Right renal cortex interstitium (tissue), 3 donors: ENCODE measurements around the gene SELENOT. TPM values are rescaled to one million over a fixed set of nuclear protein-coding genes. Genes with fewer than 3 reads are reported as not detected.
"Not testable (repeated sequence)": the region's sequence is repeated elsewhere in the genome, so short reads cannot be mapped to it uniquely, and the experiment has no call there.

ENCODE experiments used
- DNase-seq, 3 donors: peaks; one replicate each; pipeline ENCODE4 v3.0.0-alpha.2; 2013; ENCODE audit warnings: low read depth in 3 of 3, low spot score in 2 of 3
- polyA plus RNA-seq, 3 donors: library from polyadenylated mRNA; unstranded; fragments of 120-200 nt; gene quantifications; one replicate each; pipeline ENCODE4 v1.2.1, GENCODE V29; 2013; ENCODE audit not compliant: insufficient read length in 3 of 3

SELENOT gene
- polyA plus RNA-seq, 3 donors, result 135 to 147 (median 147) TPM

DNA sequence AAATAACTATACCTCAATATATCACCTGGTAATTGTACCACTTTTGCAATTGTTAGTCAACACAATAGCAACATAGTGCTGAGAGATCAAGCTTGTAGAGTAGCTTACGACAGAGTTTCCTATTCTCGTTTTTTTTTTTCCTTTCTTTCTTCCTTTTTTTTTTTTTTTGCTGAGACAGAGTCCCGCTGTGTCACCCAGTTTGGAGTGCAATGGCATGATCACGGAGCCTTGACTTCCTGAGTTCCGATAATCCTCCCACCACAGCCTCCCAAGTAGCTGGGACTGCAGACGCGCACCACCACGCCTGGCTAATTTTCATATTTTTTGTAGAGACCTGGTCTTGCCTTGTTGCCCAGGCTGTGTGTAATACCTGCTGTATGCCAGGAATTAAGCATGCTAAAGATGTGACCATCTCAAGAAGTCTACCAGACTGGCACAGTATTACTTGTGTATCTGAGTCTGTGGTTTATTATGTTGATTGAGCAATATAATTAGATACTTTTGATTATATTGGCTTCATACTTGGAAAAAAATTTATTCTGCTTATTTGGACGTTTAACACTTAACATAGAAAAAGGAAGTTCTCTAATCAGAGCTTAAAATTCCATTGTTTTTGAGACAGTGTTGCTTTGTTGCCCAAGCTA lies 3.0 kb downstream of the SELENOT start:
- DNase-seq, result no peak

DNA sequence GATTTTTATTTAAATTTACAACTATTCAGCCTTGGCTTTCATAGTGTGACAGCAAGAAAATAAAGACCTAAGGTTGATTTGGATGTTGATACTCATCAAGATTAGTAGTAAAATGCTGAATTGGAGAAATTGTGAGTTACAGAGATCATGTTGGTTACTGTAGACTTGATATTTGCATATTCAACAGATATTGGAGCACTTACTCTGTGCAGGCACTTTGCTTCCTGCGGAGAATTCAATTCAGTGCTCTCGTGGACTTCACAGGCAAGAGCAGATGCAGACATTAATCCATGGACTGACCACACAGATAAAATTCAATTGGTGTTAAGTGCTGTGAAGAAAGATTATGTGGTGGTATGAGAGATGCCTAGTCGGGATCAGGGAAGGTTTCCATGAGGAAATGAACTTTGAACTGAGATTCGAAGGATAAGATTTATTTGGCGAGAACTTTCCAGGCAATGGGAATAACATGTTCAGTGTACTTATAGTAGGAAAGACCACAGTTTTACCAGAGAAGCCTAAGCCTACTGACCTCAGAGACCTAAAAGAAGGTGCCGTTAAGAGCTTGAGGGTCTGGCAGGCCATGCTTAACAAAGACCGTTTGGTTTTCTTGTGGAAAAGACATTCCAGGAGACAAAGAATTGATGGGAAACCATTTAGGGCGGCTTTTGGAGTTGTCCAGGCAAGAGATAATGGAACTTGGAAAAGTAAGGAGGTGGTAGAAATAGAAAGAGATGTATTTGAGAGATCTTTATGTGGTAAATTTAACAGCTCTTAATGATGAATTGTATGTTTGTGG lies 4.3 kb downstream of the SELENOT start:
- no peak for DNase-seq

GRCh38 chr3:150609988-150610387 lies 6.9 kb downstream of the SELENOT start:
- DNase-seq, result no peak

GRCh38 chr3:150610785-150611184 lies 7.7 kb downstream of the SELENOT start:
- no peak for DNase-seq

GRCh38 chr3:150611666-150612065 lies 8.5 kb downstream of the SELENOT start:
- DNase-seq, result no peak

DNA sequence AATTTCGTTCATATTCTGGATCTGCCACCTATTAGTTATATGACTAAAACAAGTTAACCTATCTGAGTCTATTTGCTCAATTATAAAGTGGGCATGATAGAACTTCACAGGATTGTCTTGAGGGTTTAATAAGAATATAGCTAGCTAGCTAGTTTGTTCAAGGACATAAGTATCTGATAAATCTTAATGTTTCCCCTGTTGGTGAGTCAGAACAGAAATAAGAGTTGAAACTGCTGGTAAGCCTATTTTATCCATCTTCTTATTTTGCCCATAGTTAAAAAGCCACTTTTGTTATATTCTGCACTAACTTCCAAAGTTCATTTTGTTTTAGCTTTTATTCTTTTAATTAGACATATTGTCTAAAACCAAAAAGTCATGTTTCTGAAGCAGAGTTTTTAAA lies 9.4 kb downstream of the SELENOT start:
- DNase-seq, result no peak

GRCh38 chr3:150613034-150613433 lies 9.9 kb downstream of the SELENOT start:
- DNase-seq, result no peak

DNA sequence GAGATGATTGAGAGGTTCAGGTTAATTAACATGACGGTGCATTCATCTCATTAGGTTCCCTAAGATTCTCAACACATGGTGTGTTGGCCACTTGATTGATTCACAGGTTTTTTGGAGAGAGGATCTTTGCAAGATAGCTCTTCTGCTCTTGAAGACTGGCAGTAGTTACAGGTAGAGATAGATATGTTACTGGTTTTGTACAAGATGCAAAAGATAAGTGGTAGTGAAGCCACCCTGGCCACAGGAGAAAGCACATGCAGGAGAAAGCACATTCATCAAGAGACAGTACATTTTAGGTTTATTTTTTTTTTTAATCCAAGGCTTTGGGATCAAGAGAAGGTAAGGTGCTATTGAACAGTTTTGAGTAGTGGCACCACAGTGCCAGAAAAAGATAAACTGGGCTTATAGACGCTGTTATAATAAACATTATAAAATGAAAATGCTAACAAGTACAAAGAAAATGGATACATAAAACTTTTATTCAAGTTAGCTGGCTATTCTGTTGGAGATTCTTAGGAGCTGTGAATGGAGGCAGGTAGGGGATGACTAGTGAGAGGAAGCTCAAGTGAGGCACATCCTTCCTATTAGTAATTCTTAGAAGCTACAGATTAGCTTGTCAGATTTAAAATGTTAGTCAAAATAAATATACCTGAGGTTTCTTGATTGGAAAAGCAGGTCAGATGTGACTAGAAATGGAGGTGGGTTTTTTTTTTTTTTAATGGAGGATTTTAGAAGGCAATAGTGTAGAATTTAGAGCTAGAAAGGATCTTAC lies 10.8 kb downstream of the SELENOT start:
- DNase-seq, result no peak

- no peak for DNase-seq
Measured at GRCh38 chr3:150620002-150620689, 17.0 kb downstream of the SELENOT start.

DNA sequence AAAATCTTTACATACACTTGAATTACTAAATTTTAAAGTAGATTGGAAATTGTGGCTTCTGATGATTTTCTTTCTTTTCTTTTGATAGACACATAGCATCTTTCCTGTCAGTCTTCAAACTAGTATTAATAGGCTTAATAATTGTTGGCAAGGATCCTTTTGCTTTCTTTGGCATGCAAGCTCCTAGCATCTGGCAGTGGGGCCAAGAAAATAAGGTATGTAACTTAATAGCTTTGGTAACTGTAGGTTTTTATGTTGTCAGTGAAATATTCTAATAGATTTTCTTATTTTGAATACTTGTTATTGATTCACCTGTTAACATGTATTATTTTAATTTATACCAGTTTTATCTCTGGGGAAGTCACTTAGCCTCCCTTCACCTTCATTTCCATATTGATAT lies 19.8 kb downstream of the SELENOT start:
- DNase-seq, result not testable (repeated sequence)

DNA sequence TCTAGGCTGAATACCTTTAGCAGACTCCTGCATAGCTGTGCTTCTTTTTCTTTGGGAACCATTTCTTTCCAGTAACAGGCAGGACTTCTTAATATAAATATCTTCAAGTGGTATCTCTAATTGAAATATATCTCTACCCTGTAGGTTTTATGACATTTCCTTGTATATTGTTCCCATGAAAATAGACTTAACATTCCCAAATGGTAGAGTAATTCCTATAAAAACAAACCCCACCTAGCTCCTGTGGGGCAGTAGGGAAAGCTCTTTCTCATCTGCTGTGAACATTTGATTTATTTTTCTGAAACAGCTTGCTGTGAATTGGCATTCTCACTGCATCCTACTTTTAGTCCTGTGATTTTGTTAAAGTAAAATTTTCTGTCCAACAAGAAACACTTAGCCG lies 20.8 kb downstream of the SELENOT start:
- DNase-seq, result no peak

GRCh38 chr3:150626148-150626930 lies 23.2 kb downstream of the SELENOT start:
- no peak for DNase-seq

GRCh38 chr3:150627557-150627956 lies 24.4 kb downstream of the SELENOT start:
- no peak for DNase-seq

GRCh38 chr3:150631515-150632221 lies 28.5 kb downstream of the SELENOT start:
- DNase-seq, result no peak

- no peak for DNase-seq
Measured at GRCh38 chr3:150635076-150635475, 32.0 kb downstream of the SELENOT start.

GRCh38 chr3:150635526-150635925 lies 32.4 kb downstream of the SELENOT start:
- DNase-seq, result no peak

DNA sequence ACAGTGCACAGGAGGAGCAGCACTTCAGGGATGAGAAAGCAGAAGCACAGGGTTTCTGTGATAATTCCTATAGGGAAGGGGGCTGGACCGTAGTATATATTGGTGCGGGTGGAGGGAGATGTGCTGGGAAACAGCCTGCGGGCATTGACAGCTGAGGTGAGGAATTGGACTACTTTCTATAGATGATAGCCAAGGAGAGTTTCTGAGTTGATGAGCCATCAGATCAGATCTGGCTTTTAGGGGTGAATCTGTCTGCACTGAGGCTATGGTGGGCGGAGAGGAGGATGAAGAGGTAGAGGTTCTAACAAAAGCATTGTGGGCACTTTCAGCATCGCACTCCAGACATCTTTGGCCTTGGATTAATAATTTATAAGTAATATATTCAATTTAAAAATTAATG lies 33.1 kb downstream of the SELENOT start:
- no peak for DNase-seq

DNA sequence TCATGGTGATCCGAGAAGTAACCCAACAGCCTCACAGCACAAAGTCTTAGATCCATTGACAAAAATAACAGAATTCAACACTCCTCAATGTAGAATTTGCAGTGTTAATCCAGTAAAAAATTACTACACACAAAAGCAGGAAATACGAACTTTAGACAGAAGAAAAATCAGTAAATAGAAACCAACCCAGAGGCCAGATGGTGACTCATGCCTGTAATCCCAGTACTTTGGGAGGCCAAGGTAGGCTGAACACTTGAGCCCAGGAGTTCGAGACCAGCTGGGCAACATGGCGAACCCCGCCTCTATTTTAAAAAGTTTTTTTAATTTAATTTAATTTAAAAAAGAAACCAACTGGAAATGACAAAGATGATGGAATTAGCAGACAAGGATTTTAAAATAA lies 36.1 kb downstream of the SELENOT start:
- no peak for DNase-seq

- no peak for DNase-seq
Measured at GRCh38 chr3:150640256-150640655, 37.1 kb downstream of the SELENOT start.
